HEK293 (cell line): Measurements from ENCODE around the gene LSM11.

ENCODE experiments used
- BCL11B ChIP-seq: fragments of 450-650 bp; formaldehyde crosslinking; IDR thresholded peaks from 2 replicates; pipeline ENCODE4 v1.5.1; 2016; ENCODE audit warnings: low read depth, missing biosample characterization, missing genetic modification characterization
- EGR2 ChIP-seq: fragments of 450-650 bp; formaldehyde crosslinking; IDR thresholded peaks from 2 replicates; pipeline ENCODE4 v1.5.1; 2016; ENCODE audit warnings: low read depth, missing biosample characterization, missing genetic modification characterization
- GLI2 ChIP-seq: fragments of 450-650 bp; formaldehyde crosslinking; IDR thresholded peaks from 2 replicates; pipeline ENCODE4; 2017; ENCODE audit warnings: missing biosample characterization, missing genetic modification characterization, low read depth, borderline replicate concordance
- KLF7 ChIP-seq: fragments of 450-650 bp; formaldehyde crosslinking; IDR thresholded peaks from 2 replicates; pipeline ENCODE4 v1.5.1; 2016; ENCODE audit warnings: missing biosample characterization, missing genetic modification characterization, borderline replicate concordance
- KLF9 ChIP-seq: fragments of 450-650 bp; formaldehyde crosslinking; IDR thresholded peaks from 2 replicates; pipeline ENCODE4 v1.5.1; 2016; ENCODE audit warnings: missing biosample characterization, missing genetic modification characterization, low read depth
- MYNN ChIP-seq: fragments of 450-650 bp; formaldehyde crosslinking; IDR thresholded peaks from 2 replicates; pipeline ENCODE4 v1.5.1; 2016; ENCODE audit warnings: missing biosample characterization, missing genetic modification characterization, borderline replicate concordance
- OSR2 ChIP-seq: fragments of 450-650 bp; formaldehyde crosslinking; IDR thresholded peaks from 2 replicates; pipeline ENCODE4 v1.5.1; 2016; ENCODE audit warnings: missing biosample characterization, missing genetic modification characterization
- PRDM1 ChIP-seq: fragments of 450-650 bp; formaldehyde crosslinking; IDR thresholded peaks from 2 replicates; pipeline ENCODE4; 2016; ENCODE audit warnings: missing biosample characterization, missing genetic modification characterization
- REPIN1 ChIP-seq: fragments of 450-650 bp; formaldehyde crosslinking; IDR thresholded peaks from 2 replicates; pipeline ENCODE4 v1.5.1; 2017; ENCODE audit warnings: missing biosample characterization, missing genetic modification characterization, low read depth
- SALL2 ChIP-seq: fragments of 450-650 bp; formaldehyde crosslinking; IDR thresholded peaks from 2 replicates; pipeline ENCODE4 v1.5.0; 2017; ENCODE audit warnings: missing biosample characterization, mild to moderate bottlenecking, missing genetic modification characterization, borderline replicate concordance
- SCRT2 ChIP-seq: fragments of 450-650 bp; formaldehyde crosslinking; IDR thresholded peaks from 2 replicates; pipeline ENCODE4 v1.5.1; 2016; ENCODE audit warnings: missing biosample characterization, missing genetic modification characterization
- TRIM28 ChIP-seq: IDR thresholded peaks from 2 replicates; pipeline ENCODE4 v1.6.1; 2011; ENCODE audit warnings: low read length, control low read depth, borderline replicate concordance
- YY1 ChIP-seq: fragments of 450-650 bp; formaldehyde crosslinking; IDR thresholded peaks from 2 replicates; pipeline ENCODE4 v1.5.1; 2018; ENCODE audit warnings: missing biosample characterization, missing genetic modification characterization
- ZBTB8A ChIP-seq: fragments of 450-650 bp; formaldehyde crosslinking; IDR thresholded peaks from 2 replicates; pipeline ENCODE4 v1.5.1; 2016; ENCODE audit warnings: missing biosample characterization, missing genetic modification characterization
- ZNF184 ChIP-seq: fragments of 450-650 bp; IDR thresholded peaks from 2 replicates; pipeline ENCODE4 v1.5.1; 2018; ENCODE audit warnings: missing biosample characterization, mild to moderate bottlenecking, missing genetic modification characterization
- ZNF19 ChIP-seq: fragments of 450-650 bp; formaldehyde crosslinking; IDR thresholded peaks from 2 replicates; pipeline ENCODE4; 2016; ENCODE audit warnings: missing biosample characterization, missing genetic modification characterization, low read depth
- ZNF221 ChIP-seq: fragments of 450-650 bp; formaldehyde crosslinking; IDR thresholded peaks from 2 replicates; pipeline ENCODE4 v1.5.1; 2017; ENCODE audit warnings: missing biosample characterization, missing genetic modification characterization, borderline replicate concordance
- ZNF341 ChIP-seq: fragments of 450-650 bp; formaldehyde crosslinking; IDR thresholded peaks from 2 replicates; pipeline ENCODE4; 2016; ENCODE audit warnings: low read depth, missing biosample characterization, missing genetic modification characterization
- ZNF366 ChIP-seq: fragments of 450-650 bp; formaldehyde crosslinking; conservative IDR thresholded peaks from 2 replicates; pipeline ENCODE4 v1.5.1; 2016; ENCODE audit warnings: missing biosample characterization, missing genetic modification characterization
- ZNF510 ChIP-seq: fragments of 450-650 bp; formaldehyde crosslinking; IDR thresholded peaks from 2 replicates; pipeline ENCODE4 v1.5.1; 2018; ENCODE audit warnings: mild to moderate bottlenecking, missing genetic modification characterization, missing biosample characterization; ENCODE audit not compliant: insufficient replicate concordance
- ZNF514 ChIP-seq: fragments of 450-650 bp; formaldehyde crosslinking; IDR thresholded peaks from 2 replicates; pipeline ENCODE4 v1.5.1; 2016; ENCODE audit warnings: missing biosample characterization, missing genetic modification characterization
- ZNF600 ChIP-seq: fragments of 450-650 bp; formaldehyde crosslinking; IDR thresholded peaks from 2 replicates; pipeline ENCODE4 v1.5.1; 2016; ENCODE audit warnings: missing biosample characterization, missing genetic modification characterization
- ZNF623 ChIP-seq: fragments of 450-650 bp; formaldehyde crosslinking; IDR thresholded peaks from 2 replicates; pipeline ENCODE4 v1.5.1; 2016; ENCODE audit warnings: missing biosample characterization, missing genetic modification characterization
- ZNF677 ChIP-seq: fragments of 450-650 bp; IDR thresholded peaks from 2 replicates; pipeline ENCODE4 v1.5.0; 2018; ENCODE audit warnings: missing biosample characterization, mild to moderate bottlenecking, missing genetic modification characterization, moderate library complexity
- ZNF707 ChIP-seq: fragments of 450-650 bp; formaldehyde crosslinking; IDR thresholded peaks from 2 replicates; pipeline ENCODE4 v1.5.1; 2016; ENCODE audit warnings: missing biosample characterization, missing genetic modification characterization
- ZNF776 ChIP-seq: fragments of 450-650 bp; formaldehyde crosslinking; IDR thresholded peaks from 2 replicates; pipeline ENCODE4 v1.5.0; 2017; ENCODE audit warnings: missing biosample characterization, missing genetic modification characterization, borderline replicate concordance
- ZNF777 ChIP-seq: fragments of 450-650 bp; formaldehyde crosslinking; IDR thresholded peaks from 2 replicates; pipeline ENCODE4 v1.5.1; 2017; ENCODE audit warnings: missing biosample characterization, missing genetic modification characterization, borderline replicate concordance
- TF ChIP-seq, protein P1 (sequence below): fragments of 450-650 bp; formaldehyde crosslinking; optimal IDR thresholded peaks from 2 replicates; pipeline ENCODE3; 2016; ENCODE audit warnings: missing biosample characterization, mild to moderate bottlenecking, missing genetic modification characterization
- TF ChIP-seq, protein P2 (sequence below): fragments of 450-650 bp; formaldehyde crosslinking; IDR thresholded peaks from 2 replicates; pipeline ENCODE4 v1.5.1; 2016; ENCODE audit warnings: missing biosample characterization, missing genetic modification characterization
- TF ChIP-seq, protein P3 (sequence below): fragments of 450-650 bp; formaldehyde crosslinking; IDR thresholded peaks from 2 replicates; pipeline ENCODE4 v1.5.1; 2016; ENCODE audit warnings: missing biosample characterization, missing genetic modification characterization
- TF ChIP-seq, protein P4 (sequence below): fragments of 450-650 bp; formaldehyde crosslinking; IDR thresholded peaks from 2 replicates; pipeline ENCODE4 v1.5.1; 2016; ENCODE audit warnings: missing biosample characterization, missing genetic modification characterization
- TF ChIP-seq, protein P5 (sequence below): fragments of 450-650 bp; formaldehyde crosslinking; IDR thresholded peaks from 2 replicates; pipeline ENCODE4; 2016; ENCODE audit warnings: missing biosample characterization, missing genetic modification characterization

LSM11 gene

DNA sequence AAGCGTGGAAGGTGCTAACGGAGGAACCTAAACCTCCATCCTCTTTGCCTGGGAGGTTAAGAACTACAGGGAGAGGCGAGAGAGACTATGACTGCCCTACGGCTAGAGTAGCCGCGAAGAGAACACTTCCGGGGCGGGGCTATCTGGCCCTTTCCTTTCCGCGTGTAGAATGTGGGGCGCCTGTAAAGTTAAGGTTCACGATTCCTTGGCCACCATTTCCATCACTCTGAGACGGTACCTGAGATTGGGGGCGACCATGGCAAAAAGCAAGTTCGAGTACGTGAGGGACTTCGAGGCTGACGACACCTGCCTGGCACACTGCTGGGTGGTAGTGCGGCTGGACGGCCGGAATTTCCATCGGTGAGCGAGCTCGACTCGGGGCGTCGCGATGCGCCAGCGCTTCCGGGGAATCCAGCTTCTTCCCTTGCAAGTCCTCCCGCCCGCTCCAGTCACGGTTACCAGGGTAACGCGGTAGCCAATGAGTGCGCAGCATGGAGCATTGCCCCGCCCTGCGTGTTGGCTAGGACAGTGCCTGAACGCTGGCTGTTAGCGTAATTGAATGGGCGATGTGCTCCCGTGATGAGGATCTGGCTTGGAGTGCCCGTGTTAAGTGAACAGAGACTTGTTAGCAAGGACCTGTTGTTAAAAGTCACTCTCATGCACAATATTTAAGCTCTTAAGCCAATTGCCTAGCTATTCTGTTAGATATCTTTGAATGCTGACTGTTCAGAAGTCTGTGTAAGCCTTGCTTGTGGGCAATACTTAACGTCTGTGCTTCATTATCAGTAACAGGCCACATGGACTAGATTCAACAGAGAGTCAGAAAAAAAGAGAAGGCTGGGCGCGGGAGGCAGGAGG, 12.0 kb upstream of the LSM11 start, which contains the start of gene THG1L (continued):
- TF ChIP-seq, protein P1, sequence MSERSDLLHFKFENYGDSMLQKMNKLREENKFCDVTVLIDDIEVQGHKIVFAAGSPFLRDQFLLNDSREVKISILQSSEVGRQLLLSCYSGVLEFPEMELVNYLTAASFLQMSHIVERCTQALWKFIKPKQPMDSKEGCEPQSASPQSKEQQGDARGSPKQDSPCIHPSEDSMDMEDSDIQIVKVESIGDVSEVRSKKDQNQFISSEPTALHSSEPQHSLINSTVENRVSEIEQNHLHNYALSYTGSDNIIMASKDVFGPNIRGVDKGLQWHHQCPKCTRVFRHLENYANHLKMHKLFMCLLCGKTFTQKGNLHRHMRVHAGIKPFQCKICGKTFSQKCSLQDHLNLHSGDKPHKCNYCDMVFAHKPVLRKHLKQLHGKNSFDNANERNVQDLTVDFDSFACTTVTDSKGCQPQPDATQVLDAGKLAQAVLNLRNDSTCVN (tag by site-specific recombination), result peak; percentile 79
- peak; percentile 91 for TF ChIP-seq ZNF341
- TF ChIP-seq, protein P2, sequence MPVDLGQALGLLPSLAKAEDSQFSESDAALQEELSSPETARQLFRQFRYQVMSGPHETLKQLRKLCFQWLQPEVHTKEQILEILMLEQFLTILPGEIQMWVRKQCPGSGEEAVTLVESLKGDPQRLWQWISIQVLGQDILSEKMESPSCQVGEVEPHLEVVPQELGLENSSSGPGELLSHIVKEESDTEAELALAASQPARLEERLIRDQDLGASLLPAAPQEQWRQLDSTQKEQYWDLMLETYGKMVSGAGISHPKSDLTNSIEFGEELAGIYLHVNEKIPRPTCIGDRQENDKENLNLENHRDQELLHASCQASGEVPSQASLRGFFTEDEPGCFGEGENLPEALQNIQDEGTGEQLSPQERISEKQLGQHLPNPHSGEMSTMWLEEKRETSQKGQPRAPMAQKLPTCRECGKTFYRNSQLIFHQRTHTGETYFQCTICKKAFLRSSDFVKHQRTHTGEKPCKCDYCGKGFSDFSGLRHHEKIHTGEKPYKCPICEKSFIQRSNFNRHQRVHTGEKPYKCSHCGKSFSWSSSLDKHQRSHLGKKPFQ (tag by site-specific recombination), result no peak
- no peak for TF ChIP-seq ZNF510 (tag by site-specific recombination)
- peak; percentile 94 for TF ChIP-seq SCRT2
- TF ChIP-seq, protein P3, sequence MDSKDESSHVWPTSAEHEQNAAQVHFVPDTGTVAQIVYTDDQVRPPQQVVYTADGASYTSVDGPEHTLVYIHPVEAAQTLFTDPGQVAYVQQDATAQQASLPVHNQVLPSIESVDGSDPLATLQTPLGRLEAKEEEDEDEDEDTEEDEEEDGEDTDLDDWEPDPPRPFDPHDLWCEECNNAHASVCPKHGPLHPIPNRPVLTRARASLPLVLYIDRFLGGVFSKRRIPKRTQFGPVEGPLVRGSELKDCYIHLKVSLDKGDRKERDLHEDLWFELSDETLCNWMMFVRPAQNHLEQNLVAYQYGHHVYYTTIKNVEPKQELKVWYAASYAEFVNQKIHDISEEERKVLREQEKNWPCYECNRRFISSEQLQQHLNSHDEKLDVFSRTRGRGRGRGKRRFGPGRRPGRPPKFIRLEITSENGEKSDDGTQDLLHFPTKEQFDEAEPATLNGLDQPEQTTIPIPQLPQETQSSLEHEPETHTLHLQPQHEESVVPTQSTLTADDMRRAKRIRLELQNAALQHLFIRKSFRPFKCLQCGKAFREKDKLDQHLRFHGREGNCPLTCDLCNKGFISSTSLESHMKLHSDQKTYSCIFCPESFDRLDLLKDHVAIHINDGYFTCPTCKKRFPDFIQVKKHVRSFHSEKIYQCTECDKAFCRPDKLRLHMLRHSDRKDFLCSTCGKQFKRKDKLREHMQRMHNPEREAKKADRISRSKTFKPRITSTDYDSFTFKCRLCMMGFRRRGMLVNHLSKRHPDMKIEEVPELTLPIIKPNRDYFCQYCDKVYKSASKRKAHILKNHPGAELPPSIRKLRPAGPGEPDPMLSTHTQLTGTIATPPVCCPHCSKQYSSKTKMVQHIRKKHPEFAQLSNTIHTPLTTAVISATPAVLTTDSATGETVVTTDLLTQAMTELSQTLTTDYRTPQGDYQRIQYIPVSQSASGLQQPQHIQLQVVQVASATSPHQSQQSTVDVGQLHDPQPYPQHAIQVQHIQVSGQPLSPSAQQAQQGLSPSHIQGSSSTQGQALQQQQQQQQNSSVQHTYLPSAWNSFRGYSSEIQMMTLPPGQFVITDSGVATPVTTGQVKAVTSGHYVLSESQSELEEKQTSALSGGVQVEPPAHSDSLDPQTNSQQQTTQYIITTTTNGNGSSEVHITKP (tag by site-specific recombination), result peak; percentile 90
- peak; percentile 46; the same call in 1 of the 2 replicates for TF ChIP-seq ZBTB8A (tag by site-specific recombination)
- TF ChIP-seq PRDM1, result no peak
- TF ChIP-seq OSR2 (tag by site-specific recombination), result no peak
- TF ChIP-seq ZNF366, result peak; percentile 64
- peak; percentile 67 for TF ChIP-seq YY1 (tag by site-specific recombination)
- no peak for TF ChIP-seq ZNF221
- TF ChIP-seq KLF9 (tag by site-specific recombination), result peak; percentile 60; the same call in 1 of the 2 replicates
- TF ChIP-seq ZNF776 (tag by site-specific recombination), result no peak
- no peak for TF ChIP-seq SALL2 (tag by site-specific recombination)
- no peak for TF ChIP-seq ZNF707
- peak; percentile 81; the same call in 1 of the 2 replicates for TF ChIP-seq ZNF777 (tag by site-specific recombination)
- no peak for TF ChIP-seq ZNF514 (tag by site-specific recombination)
- no peak for TF ChIP-seq BCL11B (tag by site-specific recombination)
- no peak for TF ChIP-seq ZNF19
- TF ChIP-seq GLI2 (tag by site-specific recombination), result no peak
- TF ChIP-seq ZNF600 (tag by site-specific recombination), result peak; percentile 81
- no peak for TF ChIP-seq ZNF184 (tag by site-specific recombination)
- no peak; the same call in 1 of the 2 replicates for TF ChIP-seq REPIN1 (tag by site-specific recombination)
- 0 out of 2 replicates have a peak, but pooled peaks have one; percentile 17 for TF ChIP-seq KLF7 (tag by site-specific recombination)
- TF ChIP-seq ZNF677 (tag by site-specific recombination), result no peak
- no peak for TF ChIP-seq EGR2 (tag by site-specific recombination)
- TF ChIP-seq, protein P4, sequence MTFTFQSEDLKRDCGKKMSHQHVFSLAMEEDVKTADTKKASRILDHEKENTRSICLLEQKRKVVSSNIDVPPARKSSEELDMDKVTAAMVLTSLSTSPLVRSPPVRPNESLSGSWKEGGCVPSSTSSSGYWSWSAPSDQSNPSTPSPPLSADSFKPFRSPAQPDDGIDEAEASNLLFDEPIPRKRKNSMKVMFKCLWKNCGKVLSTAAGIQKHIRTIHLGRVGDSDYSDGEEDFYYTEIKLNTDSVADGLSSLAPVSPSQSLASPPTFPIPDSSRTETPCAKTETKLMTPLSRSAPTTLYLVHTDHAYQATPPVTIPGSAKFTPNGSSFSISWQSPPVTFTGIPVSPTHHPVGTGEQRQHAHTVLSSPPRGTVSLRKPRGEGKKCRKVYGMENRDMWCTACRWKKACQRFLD (tag by site-specific recombination), result no peak
- TF ChIP-seq, protein P5, sequence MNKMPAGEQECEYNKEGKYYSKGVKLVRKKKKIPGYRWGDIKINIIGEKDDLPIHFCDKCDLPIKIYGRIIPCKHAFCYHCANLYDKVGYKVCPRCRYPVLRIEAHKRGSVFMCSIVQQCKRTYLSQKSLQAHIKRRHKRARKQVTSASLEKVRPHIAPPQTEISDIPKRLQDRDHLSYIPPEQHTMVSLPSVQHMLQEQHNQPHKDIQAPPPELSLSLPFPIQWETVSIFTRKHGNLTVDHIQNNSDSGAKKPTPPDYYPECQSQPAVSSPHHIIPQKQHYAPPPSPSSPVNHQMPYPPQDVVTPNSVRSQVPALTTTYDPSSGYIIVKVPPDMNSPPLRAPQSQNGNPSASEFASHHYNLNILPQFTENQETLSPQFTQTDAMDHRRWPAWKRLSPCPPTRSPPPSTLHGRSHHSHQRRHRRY (tag by site-specific recombination), result no peak
- TF ChIP-seq ZNF623 (tag by site-specific recombination), result no peak
- no peak for TF ChIP-seq MYNN
- TF ChIP-seq TRIM28, result peak; percentile 94
